Chondrocyte (in vitro differentiated cells): ENCODE data around the gene UNC5A. TPM values are rescaled to one million over a fixed set of nuclear protein-coding genes. Genes with fewer than 3 reads are reported as not detected.

Experiments
- DNase-seq: peaks from one replicate; pipeline ENCODE4 v3.0.0; 2021; ENCODE audit warnings: mixed read lengths, low spot score
- H3K27ac Mint-ChIP-seq: one replicate; pipeline ENCODE4 v1.8.0; 2021; ENCODE audit warnings: mild to moderate bottlenecking, moderate library complexity, mixed read lengths; ENCODE audit not compliant: unreplicated experiment
- H3K27me3 Mint-ChIP-seq: 2 replicates; pipeline ENCODE4 v1.8.0; 2021; ENCODE audit warnings: low read depth, mixed read lengths
- H3K36me3 Mint-ChIP-seq: 2 replicates; pipeline ENCODE4 v1.8.0; 2021; ENCODE audit warnings: low read depth, mixed read lengths
- H3K4me1 Mint-ChIP-seq: 2 replicates; pipeline ENCODE4 v1.8.0; 2021; ENCODE audit warnings: low read depth, mild to moderate bottlenecking, mixed read lengths
- H3K4me3 Mint-ChIP-seq: one replicate; pipeline ENCODE4 v1.8.0; 2021; ENCODE audit warnings: mild to moderate bottlenecking, moderate library complexity, mixed read lengths; ENCODE audit not compliant: unreplicated experiment
- H3K9me3 Mint-ChIP-seq: 2 replicates; pipeline ENCODE4 v1.8.0; 2021; ENCODE audit warnings: low read depth, mixed read lengths
- total RNA-seq: library from RNA; stranded (reverse); gene quantifications from 3 replicates; pipeline ENCODE4 v1.2.1, GENCODE V29; 2021
- TF ChIP-seq, protein P1 (sequence below): fragments of 200-600 bp; sonication (generic); IDR thresholded peaks from 2 replicates; pipeline ENCODE4 v1.5.0; 2021; ENCODE audit warnings: antibody characterized with exemption, mild to moderate bottlenecking, moderate library complexity

Gene UNC5A
- total RNA-seq, 1 donor from 2014 or later: 0.15 TPM

DNA sequence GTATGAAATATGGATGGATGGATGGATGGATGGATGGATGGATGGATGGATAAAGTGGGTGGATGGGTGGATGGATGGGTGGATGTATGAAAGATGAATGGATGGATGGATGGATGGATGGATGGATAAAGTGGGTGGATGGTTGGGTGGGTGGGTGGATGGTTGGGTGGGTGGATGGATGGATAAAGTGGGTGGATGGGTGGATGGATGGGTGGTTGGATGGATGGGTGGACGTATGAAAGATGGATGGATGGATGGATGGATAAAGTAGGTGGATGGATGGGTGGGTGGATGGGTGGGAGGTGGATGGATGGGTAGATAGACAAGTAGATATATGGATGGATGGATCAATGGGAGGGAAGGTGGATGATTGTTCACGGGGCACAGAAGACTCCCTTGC, 19.0 kb downstream of the UNC5A start:
- Mint-ChIP-seq H3K4me1 (no peaks in the 10 kb centered on the region), H3K27me3 (peaks cover 40% of the 10 kb centered on the region), H3K9me3 (no peaks in the 10 kb centered on the region), H3K36me3 (no peaks in the 10 kb centered on the region), H3K27ac (no peak overlapping the region), H3K4me3 (no peak overlapping the region)
- DNase-seq: no peak
- TF ChIP-seq, protein P1, sequence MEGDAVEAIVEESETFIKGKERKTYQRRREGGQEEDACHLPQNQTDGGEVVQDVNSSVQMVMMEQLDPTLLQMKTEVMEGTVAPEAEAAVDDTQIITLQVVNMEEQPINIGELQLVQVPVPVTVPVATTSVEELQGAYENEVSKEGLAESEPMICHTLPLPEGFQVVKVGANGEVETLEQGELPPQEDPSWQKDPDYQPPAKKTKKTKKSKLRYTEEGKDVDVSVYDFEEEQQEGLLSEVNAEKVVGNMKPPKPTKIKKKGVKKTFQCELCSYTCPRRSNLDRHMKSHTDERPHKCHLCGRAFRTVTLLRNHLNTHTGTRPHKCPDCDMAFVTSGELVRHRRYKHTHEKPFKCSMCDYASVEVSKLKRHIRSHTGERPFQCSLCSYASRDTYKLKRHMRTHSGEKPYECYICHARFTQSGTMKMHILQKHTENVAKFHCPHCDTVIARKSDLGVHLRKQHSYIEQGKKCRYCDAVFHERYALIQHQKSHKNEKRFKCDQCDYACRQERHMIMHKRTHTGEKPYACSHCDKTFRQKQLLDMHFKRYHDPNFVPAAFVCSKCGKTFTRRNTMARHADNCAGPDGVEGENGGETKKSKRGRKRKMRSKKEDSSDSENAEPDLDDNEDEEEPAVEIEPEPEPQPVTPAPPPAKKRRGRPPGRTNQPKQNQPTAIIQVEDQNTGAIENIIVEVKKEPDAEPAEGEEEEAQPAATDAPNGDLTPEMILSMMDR: no peak

DNA sequence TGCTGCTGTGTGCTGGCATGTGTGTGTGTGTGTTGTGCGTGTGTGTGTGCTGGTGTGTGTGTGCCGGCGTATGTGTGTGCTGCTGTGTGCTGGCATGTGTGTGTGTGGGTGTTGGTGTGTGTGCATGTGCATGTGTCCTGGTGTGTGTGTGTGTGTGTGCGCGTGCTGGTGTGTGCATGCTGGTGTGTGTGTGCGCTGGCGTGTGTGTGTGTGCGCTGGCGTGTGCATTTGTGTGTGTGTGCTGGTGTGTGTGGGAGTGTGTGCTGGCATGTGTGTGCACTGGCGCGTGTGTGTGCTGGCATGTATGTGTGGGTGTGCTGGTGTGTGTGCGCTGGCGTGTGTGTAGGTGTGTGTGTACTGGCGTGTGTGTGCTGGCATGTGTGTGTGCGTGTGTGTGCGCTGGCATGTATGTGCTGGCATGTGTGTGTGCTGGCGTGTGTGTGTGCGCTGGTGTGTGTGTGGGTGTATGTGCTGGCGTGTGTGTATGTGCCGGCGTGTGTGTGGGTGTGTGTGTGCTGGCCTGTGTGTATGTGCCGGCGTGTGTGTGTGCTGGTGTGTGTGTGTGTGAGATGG, 20.1 kb downstream of the UNC5A start:
- H3K4me1 Mint-ChIP-seq: no peaks in the 10 kb centered on the region
- H3K27ac Mint-ChIP-seq: no peak overlapping the region
- TF ChIP-seq, protein P1: no peak
- no peaks in the 10 kb centered on the region for H3K9me3 Mint-ChIP-seq
- H3K27me3 Mint-ChIP-seq: peaks cover 40% of the 10 kb centered on the region
- H3K36me3 Mint-ChIP-seq: no peaks in the 10 kb centered on the region
- DNase-seq: no peak
- no peak overlapping the region for H3K4me3 Mint-ChIP-seq

DNA sequence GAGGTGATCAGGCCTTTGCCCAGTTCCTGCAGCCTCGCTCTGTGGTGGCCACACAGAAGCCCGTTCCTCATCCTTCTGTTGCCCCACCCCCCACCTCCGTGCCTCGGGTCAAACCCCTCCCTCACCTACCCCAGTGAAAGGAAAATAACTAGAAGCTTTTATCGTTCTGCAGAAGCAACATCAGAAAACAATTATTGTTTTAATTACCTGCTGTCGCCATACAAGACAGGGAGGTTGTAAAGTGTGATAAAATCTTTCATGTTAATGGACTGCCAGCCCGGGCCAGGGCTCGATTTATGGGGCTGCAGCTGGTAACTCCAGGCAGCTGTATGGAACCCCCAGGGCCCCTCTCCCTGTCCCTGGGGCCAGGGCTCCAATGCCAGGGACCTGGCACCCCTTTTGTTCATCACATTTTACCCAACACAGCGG, 20.6 kb downstream of the UNC5A start:
- DNase-seq: no peak
- no peaks in the 10 kb centered on the region for H3K9me3 Mint-ChIP-seq
- H3K27me3 Mint-ChIP-seq: peaks cover 41% of the 10 kb centered on the region
- no peaks in the 10 kb centered on the region for H3K4me1 Mint-ChIP-seq
- TF ChIP-seq, protein P1: no peak
- H3K4me3 Mint-ChIP-seq: no peak overlapping the region
- H3K27ac Mint-ChIP-seq: no peak overlapping the region
- no peaks in the 10 kb centered on the region for H3K36me3 Mint-ChIP-seq

DNA sequence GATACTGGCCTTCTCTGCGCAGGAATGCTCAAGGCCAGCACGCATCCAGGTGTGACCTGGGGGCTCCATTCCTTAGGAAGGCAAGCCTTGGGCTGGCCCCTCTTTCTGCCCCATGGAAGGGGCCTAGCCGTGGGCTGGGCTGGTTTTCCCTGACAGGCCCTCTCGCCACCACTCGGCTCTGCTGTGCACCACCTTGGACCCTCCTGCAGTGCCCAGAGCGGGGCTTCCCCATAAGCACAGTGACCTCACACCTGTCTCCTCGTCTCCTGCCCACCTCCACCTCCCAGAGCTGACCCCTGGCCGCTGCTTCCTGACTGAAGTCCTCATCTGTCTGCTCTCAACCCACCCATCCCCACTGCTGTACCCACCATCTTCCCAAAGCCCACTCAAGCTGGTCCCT, 21.1 kb downstream of the UNC5A start:
- Mint-ChIP-seq H3K4me3 (no peak overlapping the region), H3K4me1 (no peaks in the 10 kb centered on the region), H3K9me3 (no peaks in the 10 kb centered on the region), H3K36me3 (no peaks in the 10 kb centered on the region), H3K27me3 (peaks cover 43% of the 10 kb centered on the region), H3K27ac (no peak overlapping the region)
- no peak for DNase-seq
- TF ChIP-seq, protein P1: no peak

DNA sequence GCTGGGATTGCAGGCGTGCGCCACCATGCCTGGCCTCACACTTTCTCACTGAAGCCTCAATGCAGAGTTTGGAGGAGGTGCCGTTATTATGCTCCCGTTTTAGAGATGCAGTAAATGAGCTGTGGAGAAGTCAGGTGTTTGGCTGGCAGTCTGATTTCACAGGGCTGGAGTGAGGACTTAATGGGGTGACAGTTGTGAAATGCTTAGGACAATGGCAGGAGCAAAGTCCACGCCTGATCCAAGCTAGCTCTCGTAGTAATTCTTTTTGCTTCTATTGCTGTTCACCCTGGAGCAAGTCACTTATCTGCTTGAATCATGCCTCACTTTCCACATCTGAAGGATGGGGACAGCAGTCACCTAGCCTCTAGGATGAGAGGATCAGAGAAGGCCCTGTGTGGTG, 21.8 kb downstream of the UNC5A start:
- Mint-ChIP-seq H3K27me3 (peaks cover 43% of the 10 kb centered on the region), H3K9me3 (no peaks in the 10 kb centered on the region), H3K36me3 (no peaks in the 10 kb centered on the region), H3K27ac (no peak overlapping the region), H3K4me1 (no peaks in the 10 kb centered on the region), H3K4me3 (no peak overlapping the region)
- DNase-seq: no peak
- TF ChIP-seq, protein P1: no peak
